Natural killer cell (primary cell): ENCODE measurements around the gene IL17B. TPM values are rescaled to one million over a fixed set of nuclear protein-coding genes. Genes with fewer than 3 reads are reported as not detected.

Source experiments
- ATAC-seq, 3 donors: fragments of 150-1000 bp in 2 of 3; fragments of 200-7000 bp in 1 of 3; cut with Tn5 transposase; 1 replicate in 1 of 3; 2 replicates in 2 of 3; pipeline ENCODE4 v1.10.0; 2021; ENCODE audit warnings: mild to moderate bottlenecking in 2 of 3, moderate library complexity in 2 of 3
- DNase-seq, 2 donors: peaks; one replicate each; pipeline versions ENCODE4 v3.0.0 to v3.0.0-alpha.2; 2013 to 2021; ENCODE audit warnings: mixed read lengths in 1 of 2
- H3K27ac ChIP-seq: one replicate; pipeline ENCODE4 v1.5.1; 2013; ENCODE audit warnings: mild to moderate bottlenecking, low read length
- H3K27me3 ChIP-seq: one replicate; pipeline ENCODE4 v1.6.1; 2013; ENCODE audit warnings: low read length; ENCODE audit not compliant: control insufficient read depth, insufficient read depth
- H3K36me3 ChIP-seq: one replicate; pipeline ENCODE4 v1.6.1; 2013; ENCODE audit warnings: low read length; ENCODE audit not compliant: control insufficient read depth, insufficient read depth
- H3K4me1 ChIP-seq: one replicate; pipeline ENCODE4 v1.6.1; 2013; ENCODE audit warnings: low read length; ENCODE audit not compliant: control insufficient read depth, insufficient read depth
- H3K4me3 ChIP-seq: one replicate; pipeline ENCODE4 v1.5.1; 2013; ENCODE audit warnings: low read length
- H3K9me3 ChIP-seq: one replicate; pipeline ENCODE4 v1.6.1; 2013; ENCODE audit warnings: low read length; ENCODE audit not compliant: control insufficient read depth, insufficient read depth
- H3K27ac Mint-ChIP-seq, 2 donors: one replicate each; pipeline ENCODE4 v1.8.0; 2022; ENCODE audit warnings: mild to moderate bottlenecking in 2 of 2, mixed read lengths in 2 of 2, moderate library complexity in 1 of 2
- H3K27me3 Mint-ChIP-seq, 2 donors: one replicate each; pipeline ENCODE4 v1.8.0; 2022; ENCODE audit warnings: low read depth in 2 of 2, mixed read lengths in 2 of 2
- H3K36me3 Mint-ChIP-seq: one replicate; pipeline ENCODE4 v1.8.0; 2022; ENCODE audit warnings: mixed read lengths
- H3K4me1 Mint-ChIP-seq, 2 donors: one replicate each; pipeline ENCODE4 v1.8.0; 2022; ENCODE audit warnings: mixed read lengths in 2 of 2
- H3K4me3 Mint-ChIP-seq: one replicate; pipeline ENCODE4 v1.8.0; 2022; ENCODE audit warnings: mild to moderate bottlenecking, moderate library complexity, mixed read lengths
- H3K9me3 Mint-ChIP-seq, 2 donors: one replicate each; pipeline ENCODE4 v1.8.0; 2022; ENCODE audit warnings: mixed read lengths in 2 of 2
- CTCF ChIP-seq: fragments of 200-600 bp; IDR thresholded peaks from one replicate; pipeline ENCODE4 v1.8.0; 2022; ENCODE audit warnings: antibody characterized with exemption
- WGBS: methylation state at CpG from one replicate; pipeline ENCODE4 v1.1.7; 2013; ENCODE audit warnings: missing lambda C conversion rate; ENCODE audit not compliant: insufficient coverage; 5-methylcytosine and 5-hydroxymethylcytosine counted together
- intact Hi-C: fragments of 100-400 bp; cut with micrococcal nuclease; formaldehyde crosslinking; loops from one replicate; pipeline ENCODE4 v1.14.2; 2022
- total RNA-seq, 4 donors: library from RNA; stranded (reverse); fragments of 120-200 nt in 1 of 4; gene quantifications; one replicate each; pipeline versions ENCODE4 v1.2.3 to v1.2.4, GENCODE V29; 2013 to 2022

IL17B gene
- total RNA-seq, 3 donors from 2014 or later (not counting 1 experiment from before 2014, with no cell fraction given), result not detected

- H3K27me3 ChIP-seq, result no peaks in the 10 kb centered on the region
- intact Hi-C loops, result loop anchor here (1.0 to 5.0 kb wide), 2 partner anchors 54 to 229 kb away; partner anchors contain the start of gene ABLIM3
- no peaks in the 10 kb centered on the region for H3K9me3 ChIP-seq
- Mint-ChIP-seq H3K4me3 (no peak overlapping the region), H3K27me3 (no peaks in the 10 kb centered on the region), H3K36me3 (no peaks in the 10 kb centered on the region), H3K9me3 (no peaks in the 10 kb centered on the region), H3K27ac (no peak overlapping the region), H3K4me1 (no peaks in the 10 kb centered on the region)
- peak; percentile 85 to 96 (median 93) for ATAC-seq
- H3K36me3 ChIP-seq, result no peaks in the 10 kb centered on the region
- peak; percentile 78 for TF ChIP-seq CTCF
- H3K4me1 ChIP-seq, result peaks cover 2% of the 10 kb centered on the region
- no peak overlapping the region for H3K4me3 ChIP-seq
- H3K27ac ChIP-seq, result no peak overlapping the region
- peak; percentile 53 to 86 for DNase-seq
- 47% methylated on average over 12 of the region's 12 CpGs for WGBS
Measured at GRCh38 chr5:149371296-149371962, 7.7 kb downstream of the IL17B start.

- Histone ChIP-seq H3K27me3 (no peaks in the 10 kb centered on the region), H3K27ac (no peak overlapping the region), H3K4me1 (peaks cover 2% of the 10 kb centered on the region), H3K4me3 (no peak overlapping the region), H3K36me3 (no peaks in the 10 kb centered on the region), H3K9me3 (no peaks in the 10 kb centered on the region)
- intact Hi-C loops, result loop anchor here (1.0 to 5.0 kb wide), 2 partner anchors 54 to 229 kb away; partner anchors contain the start of gene ABLIM3
- H3K27me3 Mint-ChIP-seq, result no peaks in the 10 kb centered on the region
- ATAC-seq (no peak), DNase-seq (no peak)
- no peak overlapping the region for H3K4me3 Mint-ChIP-seq
- 94% methylated on average over 2 of the region's 2 CpGs for WGBS
- no peak for TF ChIP-seq CTCF
- no peaks in the 10 kb centered on the region for H3K9me3 Mint-ChIP-seq
- no peaks in the 10 kb centered on the region for H3K4me1 Mint-ChIP-seq
- H3K36me3 Mint-ChIP-seq, result no peaks in the 10 kb centered on the region
- H3K27ac Mint-ChIP-seq, result no peak overlapping the region
Measured at GRCh38 chr5:149370878-149371277, 8.2 kb downstream of the IL17B start.

- 95% methylated on average over 22 of the region's 22 CpGs for WGBS
- Histone ChIP-seq H3K27ac (no peak overlapping the region), H3K9me3 (no peaks in the 10 kb centered on the region), H3K4me3 (no peak overlapping the region), H3K36me3 (no peaks in the 10 kb centered on the region), H3K27me3 (no peaks in the 10 kb centered on the region), H3K4me1 (peaks cover 2% of the 10 kb centered on the region)
- no peaks in the 10 kb centered on the region for H3K9me3 Mint-ChIP-seq
- TF ChIP-seq CTCF, result no peak
- H3K27ac Mint-ChIP-seq, result no peak overlapping the region
- H3K36me3 Mint-ChIP-seq, result no peaks in the 10 kb centered on the region
- no peak overlapping the region for H3K4me3 Mint-ChIP-seq
- no peak for DNase-seq
- no peaks in the 10 kb centered on the region for H3K4me1 Mint-ChIP-seq
- H3K27me3 Mint-ChIP-seq, result no peaks in the 10 kb centered on the region
- no peak for ATAC-seq
- intact Hi-C loops, result no loop called here
Measured at GRCh38 chr5:149367972-149368645, 11.0 kb downstream of the IL17B start.
